VCaP (cell line): ENCODE measurements around the gene FOXD1.
"Not testable (repeated sequence)": the region's sequence is repeated elsewhere in the genome, so short reads cannot be mapped to it uniquely, and the experiment has no call there.

Experiments used
- H3K27ac ChIP-seq: fragments of 450-650 bp; 2 replicates; pipeline ENCODE4 v1.5.1; 2017
- CTCF ChIP-seq: fragments of 450-650 bp; conservative IDR thresholded peaks from 2 replicates; pipeline ENCODE4 v1.5.1; 2017; ENCODE audit warnings: mild to moderate bottlenecking, moderate library complexity

FOXD1 gene

GRCh38 chr5:73459366-73459765 lies 10.8 kb upstream of the FOXD1 start:
- no peak overlapping the region for H3K27ac ChIP-seq
- no peak for TF ChIP-seq CTCF

- not testable (repeated sequence) for H3K27ac ChIP-seq
Measured at GRCh38 chr5:73456462-73456861, 7.9 kb upstream of the FOXD1 start.

GRCh38 chr5:73454379-73455036 lies 5.9 kb upstream of the FOXD1 start:
- peak; percentile 84 for TF ChIP-seq CTCF

GRCh38 chr5:73452215-73452614 lies 3.6 kb upstream of the FOXD1 start:
- H3K27ac ChIP-seq = no peak overlapping the region
- TF ChIP-seq CTCF = no peak

More at GRCh38 chr5:73454379-73455036, 5.9 kb upstream of the FOXD1 start:
- H3K27ac ChIP-seq = no peak overlapping the region

GRCh38 chr5:73451224-73452130 lies 2.9 kb upstream of the FOXD1 start:
- H3K27ac ChIP-seq = peak overlapping the region; percentile 31; the same call in 1 of the 2 replicates
- peak; percentile 87 for TF ChIP-seq CTCF

GRCh38 chr5:73450672-73451223 lies 2.2 kb upstream of the FOXD1 start:
- TF ChIP-seq CTCF = no peak
- peak overlapping the region; percentile 31; the same call in 1 of the 2 replicates for H3K27ac ChIP-seq

GRCh38 chr5:73450137-73450536 lies 1.6 kb upstream of the FOXD1 start:
- no peak for TF ChIP-seq CTCF
- H3K27ac ChIP-seq = no peak overlapping the region
